ENCODE measurements around the gene KRT36. TPM values are rescaled to one million over a fixed set of nuclear protein-coding genes. Genes with fewer than 3 reads are reported as not detected.

The KRT36 gene
- total RNA-seq, 4 donors from 2014 or later = 0.97 TPM; not detected in 3

DNA sequence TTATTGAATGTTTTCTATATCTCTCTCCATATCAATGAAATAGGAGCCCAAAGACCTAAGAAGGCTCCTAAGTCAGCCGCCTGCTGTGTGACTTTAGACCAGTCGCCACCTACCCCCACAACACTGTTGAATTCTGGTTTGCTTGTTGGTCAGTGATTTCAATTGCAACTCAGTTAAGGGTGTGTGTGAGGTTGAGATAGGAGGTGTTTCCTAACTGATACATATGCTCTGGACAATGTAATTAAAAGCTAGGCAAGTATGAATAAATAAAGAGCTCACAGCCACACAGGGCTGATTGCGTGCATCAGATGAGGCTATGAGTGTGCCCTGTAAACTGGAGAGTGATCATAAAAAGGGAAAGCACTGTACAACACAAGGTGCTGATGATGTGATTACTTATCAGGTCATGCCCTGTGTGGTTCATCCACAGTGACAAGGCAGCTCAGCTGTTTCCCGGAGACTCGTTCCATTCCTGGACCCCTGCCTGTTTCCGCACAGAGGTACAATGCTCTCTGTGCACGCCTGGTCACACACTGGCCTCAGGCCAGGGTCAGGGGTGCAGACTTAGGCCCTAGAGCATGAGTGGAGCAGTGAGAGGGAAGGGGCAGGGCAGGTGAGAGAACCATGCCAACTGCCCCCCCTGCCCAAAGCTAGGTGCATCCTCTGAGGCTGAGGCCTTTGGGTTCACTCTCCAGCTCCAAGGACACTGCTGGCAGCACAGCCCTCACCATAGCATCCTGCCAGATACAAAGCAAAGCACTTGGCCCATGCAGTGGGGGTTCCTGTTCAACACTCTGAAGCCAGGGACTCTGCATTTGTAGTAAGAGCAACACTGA is 5.5 kb downstream of the KRT36 start:
- no peak overlapping the region for H3K4me3 ChIP-seq (ENCODE audit: low read depth, poor library complexity, severe bottlenecking)
- DNase-seq (ENCODE audit: low spot score in 2 of 2) = no peak
- intact Hi-C loops (cut with DNase I; ENCODE audit: low total_unique reads) = no loop called here
- 81 to 85% methylated on average over 7 of the region's 7 CpGs for WGBS, 2 donors
- TF ChIP-seq, protein P1, sequence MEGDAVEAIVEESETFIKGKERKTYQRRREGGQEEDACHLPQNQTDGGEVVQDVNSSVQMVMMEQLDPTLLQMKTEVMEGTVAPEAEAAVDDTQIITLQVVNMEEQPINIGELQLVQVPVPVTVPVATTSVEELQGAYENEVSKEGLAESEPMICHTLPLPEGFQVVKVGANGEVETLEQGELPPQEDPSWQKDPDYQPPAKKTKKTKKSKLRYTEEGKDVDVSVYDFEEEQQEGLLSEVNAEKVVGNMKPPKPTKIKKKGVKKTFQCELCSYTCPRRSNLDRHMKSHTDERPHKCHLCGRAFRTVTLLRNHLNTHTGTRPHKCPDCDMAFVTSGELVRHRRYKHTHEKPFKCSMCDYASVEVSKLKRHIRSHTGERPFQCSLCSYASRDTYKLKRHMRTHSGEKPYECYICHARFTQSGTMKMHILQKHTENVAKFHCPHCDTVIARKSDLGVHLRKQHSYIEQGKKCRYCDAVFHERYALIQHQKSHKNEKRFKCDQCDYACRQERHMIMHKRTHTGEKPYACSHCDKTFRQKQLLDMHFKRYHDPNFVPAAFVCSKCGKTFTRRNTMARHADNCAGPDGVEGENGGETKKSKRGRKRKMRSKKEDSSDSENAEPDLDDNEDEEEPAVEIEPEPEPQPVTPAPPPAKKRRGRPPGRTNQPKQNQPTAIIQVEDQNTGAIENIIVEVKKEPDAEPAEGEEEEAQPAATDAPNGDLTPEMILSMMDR (IDR thresholded peaks at IDR 0.05) = no peak
- no peak for TF ChIP-seq POLR2A (IDR thresholded peaks at IDR 0.05)

DNA sequence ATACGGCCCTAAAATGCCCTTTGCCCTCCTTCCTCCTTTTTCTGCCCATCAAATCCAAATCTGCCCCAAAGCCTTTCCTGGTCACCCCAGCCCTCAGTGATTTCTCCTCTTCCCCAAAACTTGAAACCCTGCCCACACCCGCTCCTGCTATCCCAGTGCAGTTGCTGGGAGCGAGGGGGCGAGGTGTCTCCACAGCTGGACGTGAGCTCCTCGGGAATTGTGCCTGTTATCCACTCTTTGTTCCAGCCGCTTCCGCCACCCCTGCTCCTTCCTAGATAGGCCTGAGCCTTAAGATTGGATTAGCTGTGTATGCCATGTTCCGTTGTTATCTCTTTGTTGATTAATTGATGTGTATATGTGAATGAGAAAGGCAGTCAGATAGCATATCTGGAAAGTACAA is 6.2 kb downstream of the KRT36 start:
- DNase-seq (ENCODE audit: low spot score in 2 of 2) = no peak
- WGBS, 2 donors = 84 to 85% methylated on average over 9 of the region's 9 CpGs
- no peak overlapping the region for H3K4me3 ChIP-seq (ENCODE audit: low read depth, poor library complexity, severe bottlenecking)
- intact Hi-C loops (cut with DNase I; ENCODE audit: low total_unique reads) = no loop called here
- TF ChIP-seq POLR2A (IDR thresholded peaks at IDR 0.05) = no peak
- TF ChIP-seq, protein P1 (IDR thresholded peaks at IDR 0.05) = no peak

DNA sequence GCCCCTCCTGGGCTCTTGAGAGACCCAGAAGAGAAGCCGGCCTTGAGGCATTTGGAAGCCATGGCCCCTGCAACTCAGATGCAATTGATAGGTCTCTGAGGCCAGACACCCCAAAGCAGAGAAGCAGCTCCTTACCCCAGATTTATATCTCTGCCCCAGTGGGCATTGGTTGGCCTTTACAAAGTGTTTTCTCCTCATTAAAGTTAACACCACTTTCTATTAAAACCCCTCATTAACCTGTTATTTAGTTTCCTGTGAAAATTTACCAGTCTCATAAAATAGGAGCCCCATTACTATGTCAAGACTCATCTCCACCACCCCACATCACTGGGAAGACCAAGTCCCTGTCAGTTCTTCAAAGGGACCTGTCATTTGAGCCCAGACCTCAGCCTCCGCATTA is 8.7 kb downstream of the KRT36 start, which contains the start of gene KRT35:
KRT35 (minus strand) TSS at position 116 of the 400 bp plus-strand sequence; CDS start at position 62, 54 bp downstream.
- no peak for DNase-seq (ENCODE audit: low spot score in 2 of 2)
- intact Hi-C loops (cut with DNase I; ENCODE audit: low total_unique reads) = no loop called here
- no peak within 1 kb of the TSS for H3K4me3 ChIP-seq (ENCODE audit: low read depth, poor library complexity, severe bottlenecking)
- no peak for TF ChIP-seq POLR2A (IDR thresholded peaks at IDR 0.05)
- TF ChIP-seq, protein P1 (IDR thresholded peaks at IDR 0.05) = no peak
- WGBS, 2 donors = 89 to 94% methylated on average over 2 of the region's 2 CpGs

DNA sequence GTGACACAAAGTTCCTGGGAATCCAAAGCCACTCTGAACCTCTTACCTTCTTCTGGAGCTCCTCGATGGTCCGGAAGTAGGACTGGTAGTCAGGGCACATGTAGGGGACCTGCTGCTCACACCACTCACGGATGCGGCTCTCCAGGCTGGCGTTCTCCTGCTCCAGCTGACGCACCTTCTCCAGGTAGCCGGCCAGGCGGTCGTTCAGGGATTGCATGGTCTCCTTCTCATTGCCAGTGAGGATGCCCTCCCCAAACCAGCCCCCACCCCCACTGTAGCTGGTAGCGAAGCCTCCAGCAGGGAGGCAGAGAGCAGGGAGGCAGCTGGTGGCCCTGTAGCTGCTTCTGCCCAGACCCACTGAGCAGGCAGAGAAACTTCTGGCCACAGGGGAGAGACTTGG is 9.1 kb downstream of the KRT36 start:
- WGBS, 2 donors = 95 to 97% methylated on average over 9 to 10 of the region's 10 CpGs
- TF ChIP-seq, protein P1 (IDR thresholded peaks at IDR 0.05) = no peak
- no peak for TF ChIP-seq POLR2A (IDR thresholded peaks at IDR 0.05)
- DNase-seq (ENCODE audit: low spot score in 2 of 2) = no peak
- intact Hi-C loops (cut with DNase I; ENCODE audit: low total_unique reads) = no loop called here
- H3K4me3 ChIP-seq (ENCODE audit: low read depth, poor library complexity, severe bottlenecking) = no peak overlapping the region

DNA sequence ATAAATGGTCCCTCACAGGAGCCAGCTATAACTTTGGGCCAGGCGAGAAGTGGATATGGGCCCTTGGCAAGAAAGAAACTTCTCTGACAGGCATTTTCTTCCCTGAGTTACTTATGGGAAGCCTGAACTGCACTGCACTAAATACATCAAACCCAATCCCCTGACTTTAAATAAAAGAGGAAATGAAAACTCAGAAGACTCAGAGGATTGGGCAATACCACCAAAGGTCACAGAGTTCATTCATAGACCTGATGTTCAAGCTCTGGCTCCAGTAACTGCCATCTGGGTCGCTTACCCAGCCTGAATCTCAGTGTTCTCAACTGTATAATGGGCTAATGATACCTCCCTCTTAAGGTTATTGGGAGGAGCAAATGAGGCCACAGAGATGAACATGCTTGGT is 9.6 kb downstream of the KRT36 start:
- TF ChIP-seq, protein P1 (IDR thresholded peaks at IDR 0.05) = no peak
- no peak for TF ChIP-seq POLR2A (IDR thresholded peaks at IDR 0.05)
- WGBS, 2 donors = 54 to 66% methylated on average over 2 of the region's 2 CpGs
- DNase-seq (ENCODE audit: low spot score in 2 of 2) = no peak
- H3K4me3 ChIP-seq (ENCODE audit: low read depth, poor library complexity, severe bottlenecking) = no peak overlapping the region
- intact Hi-C loops (cut with DNase I; ENCODE audit: low total_unique reads) = no loop called here
